RWPE1 (cell line): ENCODE measurements around the gene INTS6L.
"Not testable (repeated sequence)": the region's sequence is repeated elsewhere in the genome, so short reads cannot be mapped to it uniquely, and the experiment has no call there.

Experiments
- CTCF ChIA-PET: fragments of 350-600 bp; sonication (Branson Sonifier 250); formaldehyde crosslinking; extraction: SDS; loops from one replicate; lab custom pipeline; 2021; lab: Yijun Ruan, JAX
- POLR2A ChIA-PET: fragments of 400-600 bp; formaldehyde crosslinking; extraction: SDS; loops from one replicate; lab custom pipeline; 2020; ENCODE audit warnings: antibody characterized with exemption; ENCODE audit not compliant: low non-redundant PET; lab: Yijun Ruan, JAX
- DNase-seq: peaks from one replicate; pipeline ENCODE4 v3.0.0; 2012; ENCODE audit warnings: low spot score
- H3K27ac ChIP-seq: fragments of 450-650 bp; 2 replicates; pipeline ENCODE4 v1.5.1; 2017
- TF ChIP-seq, protein P1 (sequence below): fragments of 450-650 bp; conservative IDR thresholded peaks from 2 replicates; pipeline ENCODE4 v1.5.1; 2017; ENCODE audit warnings: low read depth, mild to moderate bottlenecking

Gene INTS6L

DNA sequence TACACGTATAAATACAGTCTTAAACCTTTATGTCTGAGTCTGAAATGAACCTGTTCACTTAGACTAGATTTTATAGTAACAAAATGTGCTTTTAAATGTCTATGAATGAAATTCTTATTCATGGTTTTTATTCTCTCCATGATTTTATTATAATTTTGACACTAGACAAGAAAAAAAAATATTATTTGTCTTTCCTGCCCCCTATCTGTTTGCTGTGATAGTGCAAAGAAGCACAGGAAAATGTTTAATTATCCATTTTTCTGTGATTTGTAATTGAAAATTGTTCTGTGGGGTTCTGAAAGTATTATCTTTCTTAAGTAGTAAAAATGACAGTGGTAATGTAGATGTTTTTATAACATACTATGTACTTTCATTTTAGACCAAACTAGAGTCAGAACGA, 52.0 kb downstream of the INTS6L start:
- no peak overlapping the region for H3K27ac ChIP-seq
- TF ChIP-seq, protein P1, sequence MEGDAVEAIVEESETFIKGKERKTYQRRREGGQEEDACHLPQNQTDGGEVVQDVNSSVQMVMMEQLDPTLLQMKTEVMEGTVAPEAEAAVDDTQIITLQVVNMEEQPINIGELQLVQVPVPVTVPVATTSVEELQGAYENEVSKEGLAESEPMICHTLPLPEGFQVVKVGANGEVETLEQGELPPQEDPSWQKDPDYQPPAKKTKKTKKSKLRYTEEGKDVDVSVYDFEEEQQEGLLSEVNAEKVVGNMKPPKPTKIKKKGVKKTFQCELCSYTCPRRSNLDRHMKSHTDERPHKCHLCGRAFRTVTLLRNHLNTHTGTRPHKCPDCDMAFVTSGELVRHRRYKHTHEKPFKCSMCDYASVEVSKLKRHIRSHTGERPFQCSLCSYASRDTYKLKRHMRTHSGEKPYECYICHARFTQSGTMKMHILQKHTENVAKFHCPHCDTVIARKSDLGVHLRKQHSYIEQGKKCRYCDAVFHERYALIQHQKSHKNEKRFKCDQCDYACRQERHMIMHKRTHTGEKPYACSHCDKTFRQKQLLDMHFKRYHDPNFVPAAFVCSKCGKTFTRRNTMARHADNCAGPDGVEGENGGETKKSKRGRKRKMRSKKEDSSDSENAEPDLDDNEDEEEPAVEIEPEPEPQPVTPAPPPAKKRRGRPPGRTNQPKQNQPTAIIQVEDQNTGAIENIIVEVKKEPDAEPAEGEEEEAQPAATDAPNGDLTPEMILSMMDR, result peak; percentile 37
- POLR2A ChIA-PET, result no interaction called here
- CTCF ChIA-PET, result no interaction called here
- DNase-seq, result no peak

DNA sequence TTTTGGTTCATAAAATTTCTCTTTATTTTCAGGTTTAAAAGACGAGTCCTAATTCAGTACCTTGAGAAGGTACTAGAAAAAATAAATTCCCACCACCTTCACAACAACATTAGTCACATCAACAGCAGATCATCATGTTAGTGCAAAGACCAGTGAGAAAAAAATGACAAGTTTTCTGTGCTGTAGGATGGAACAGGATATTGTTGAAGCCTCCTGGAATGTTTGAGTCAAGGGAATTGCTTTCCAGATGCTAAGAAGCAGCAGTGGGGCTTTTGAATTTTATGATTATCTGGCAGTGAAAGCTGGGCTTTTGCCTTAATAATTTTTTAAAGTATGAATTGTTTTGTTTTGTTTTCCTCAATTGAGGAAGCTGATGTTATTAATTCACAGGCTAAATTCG, 61.0 kb downstream of the INTS6L start:
- DNase-seq, result no peak
- POLR2A ChIA-PET, result no interaction called here
- TF ChIP-seq, protein P1, result no peak
- CTCF ChIA-PET, result no interaction called here
- H3K27ac ChIP-seq, result no peak overlapping the region

DNA sequence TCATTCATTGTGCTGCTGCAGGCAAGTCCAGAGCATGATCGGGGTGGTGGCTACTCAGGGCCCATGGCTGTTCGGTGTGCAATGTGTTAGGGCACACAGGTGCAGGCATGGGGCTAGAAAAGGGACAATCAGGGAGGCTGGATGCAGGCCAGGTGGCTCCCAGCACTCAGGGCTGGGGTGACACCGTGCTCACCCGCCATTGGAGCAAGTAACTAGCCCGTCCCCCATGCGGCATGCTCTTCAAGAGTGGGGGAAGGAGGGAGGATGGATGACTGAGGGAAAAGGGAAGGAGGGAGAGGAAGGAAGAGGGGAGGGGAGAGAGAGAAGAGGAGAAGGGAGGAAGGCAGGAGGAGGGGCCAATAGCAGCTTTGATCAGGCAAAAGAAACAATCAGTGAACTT, 64.7 kb downstream of the INTS6L start:
- no peak overlapping the region for H3K27ac ChIP-seq
- POLR2A ChIA-PET, result no interaction called here
- CTCF ChIA-PET, result no interaction called here
- DNase-seq, result no peak
- TF ChIP-seq, protein P1, result no peak

DNA sequence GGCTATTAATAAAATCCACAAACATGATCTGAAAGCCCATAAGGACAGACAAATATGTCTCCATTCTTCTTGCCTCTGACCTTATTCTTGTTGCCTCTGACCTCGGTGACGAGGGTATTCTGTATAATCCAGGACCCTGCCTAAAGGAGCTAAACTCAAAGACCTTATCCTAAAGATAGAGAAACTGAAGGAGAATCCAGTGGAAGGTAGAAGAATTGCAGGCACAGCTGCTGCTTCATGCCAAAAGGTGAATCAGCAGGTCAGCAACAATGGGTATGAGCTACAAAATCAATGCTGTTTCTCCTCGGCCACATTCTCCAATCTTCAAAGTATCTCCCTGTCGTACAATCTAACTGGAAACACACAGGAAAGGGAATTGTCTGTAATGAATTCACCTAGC, 71.4 kb downstream of the INTS6L start:
- DNase-seq, result no peak
- TF ChIP-seq, protein P1, result no peak
- ChIA-PET POLR2A (no interaction called here), CTCF (no interaction called here)
- H3K27ac ChIP-seq, result no peak overlapping the region

DNA sequence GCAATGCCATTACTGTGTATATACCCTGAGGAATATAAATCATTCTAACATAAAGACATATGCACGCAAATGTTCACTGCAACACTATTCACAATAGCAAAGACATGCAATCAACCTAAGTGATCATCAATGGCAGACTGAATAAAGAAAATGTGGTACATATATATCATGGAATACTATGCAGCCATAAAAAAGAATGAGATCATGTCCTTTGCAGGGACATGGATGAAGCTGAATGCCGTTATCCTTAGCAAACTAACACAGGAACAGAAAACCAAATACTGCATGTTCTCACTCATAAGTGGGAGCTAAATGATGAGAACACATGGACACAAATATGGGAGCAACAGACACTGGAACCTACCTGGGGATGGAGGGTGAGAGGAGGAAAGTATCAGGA, 73.6 kb downstream of the INTS6L start:
- H3K27ac ChIP-seq, DNase-seq, POLR2A ChIA-PET: not testable (repeated sequence)
- CTCF ChIA-PET, result interaction anchor here (0.7 kb wide), 1 partner anchor 539 kb away, joined by 3 read pairs; no protein-coding TSS in a partner anchor

DNA sequence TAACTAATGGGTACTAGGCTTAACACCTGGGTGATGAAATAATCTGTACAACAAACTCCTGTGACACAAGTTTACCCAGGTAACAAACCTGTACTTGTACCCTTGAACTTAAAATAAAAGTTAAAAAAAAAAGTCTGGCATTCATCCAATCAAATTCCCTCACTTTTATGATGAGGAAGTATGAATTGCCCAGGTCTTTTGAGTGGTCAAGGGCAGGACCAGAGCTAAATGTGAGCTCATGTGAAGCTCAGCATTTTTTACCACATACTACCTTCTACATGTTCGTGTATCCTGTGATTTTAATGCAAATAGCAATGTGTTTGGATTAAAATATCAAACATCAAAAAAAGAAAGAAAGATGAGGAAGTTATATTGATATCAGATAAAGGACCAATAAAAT, 74.0 kb downstream of the INTS6L start:
- POLR2A ChIA-PET, DNase-seq, H3K27ac ChIP-seq: not testable (repeated sequence)
- CTCF ChIA-PET, result interaction anchor here (0.7 kb wide), 1 partner anchor 538 kb away, joined by 3 read pairs; no protein-coding TSS in a partner anchor

DNA sequence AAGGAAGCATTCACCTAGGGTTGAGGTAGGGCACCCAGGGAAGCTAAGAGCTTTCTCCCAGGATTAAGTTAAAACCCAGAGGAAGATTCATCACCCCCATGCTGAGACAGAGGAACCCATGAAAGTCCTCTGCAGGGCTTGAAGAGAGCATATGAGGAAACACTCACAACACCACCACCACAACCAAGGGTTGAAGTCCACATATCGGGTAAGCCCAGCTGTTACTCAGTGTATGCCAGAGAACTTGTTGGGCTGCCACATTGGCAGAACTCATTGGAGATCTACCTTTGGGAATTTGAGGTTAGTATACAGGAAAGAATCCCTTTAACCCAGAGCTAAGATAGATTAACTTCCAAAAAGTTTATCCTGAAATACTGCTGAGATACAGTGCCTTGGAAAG, 75.1 kb downstream of the INTS6L start:
- CTCF ChIA-PET, result no interaction called here
- POLR2A ChIA-PET, result no interaction called here

More for the DNA sequence above, 75.1 kb downstream of the INTS6L start:
- TF ChIP-seq, protein P1, result no peak
- H3K27ac ChIP-seq, result no peak overlapping the region
- DNase-seq, result no peak
